ENCODE data around the gene STARD7. TPM values are rescaled to one million over a fixed set of nuclear protein-coding genes. Genes with fewer than 3 reads are reported as not detected.
A peak's percentile ranks its signal among the peaks of the same experiment; 100 is the strongest.

The STARD7 gene
- total and polyA plus RNA-seq, 9 of the 15 experiments (the other 6 are each of a cell fraction or from before 2014, with no cell fraction given) = 90.9 to 196 (median 145) TPM

GRCh38 chr2:96238266-96238665, 29.6 kb upstream of the STARD7 start:
- POLR2A ChIA-PET = interaction anchor here (1.5 to 3.5 kb wide), 2 partner anchors 8 to 11 kb away, joined by 5 to 14 read pairs; no protein-coding TSS in a partner anchor
- no peaks in the 10 kb centered on the region for H3K9me3 ChIP-seq (replicated peaks; ENCODE audit: control insufficient read depth, insufficient read depth, low read depth, low read length)
- ATAC-seq (no peak), DNase-seq (ENCODE audit: extremely low read depth in 1 of 4, low spot score in 3 of 4) (no peak), FAIRE-seq (no peak)
- no peak overlapping the region for H3K9ac ChIP-seq (ENCODE audit: insufficient read depth in 1 of 2, low read depth in 2 of 2, low read length in 2 of 2)
- intact Hi-C loops (cut with micrococcal nuclease) (no loop called here), in situ Hi-C loops (cut with MboI) (no loop called here)
- no peak overlapping the region for H3K4me3 ChIP-seq
- no peaks in the 10 kb centered on the region; the same call in 2 of the 3 replicates for H3K36me3 ChIP-seq (ENCODE audit: control insufficient read depth, insufficient read depth, low read length)
- TF ChIP-seq SAP30 (IDR thresholded peaks at IDR 0.05; ENCODE audit: borderline replicate concordance, insufficient read depth, low read depth, low read length, poor library complexity, severe bottlenecking) = no peak
- no peak overlapping the region for H3K4me2 ChIP-seq (ENCODE audit: insufficient read depth, low read length)
- no peaks in the 10 kb centered on the region for H3K27me3 ChIP-seq (ENCODE audit: control insufficient read depth in 2 of 2, insufficient read depth in 2 of 2, low read length in 2 of 2)
- no peaks in the 10 kb centered on the region for H3K4me1 ChIP-seq (replicated peaks in 1 of 2; ENCODE audit: control insufficient read depth in 2 of 2, insufficient read depth in 2 of 2, low read length in 2 of 2)
- 85% methylated on average over 3 of the region's 3 CpGs for WGBS (ENCODE audit: insufficient coverage, low coverage, missing lambda C conversion rate)
- BruUV-seq (replicated peaks) = no TSS peak
- CTCF ChIA-PET (ENCODE audit: low intra/inter-chr PET ratio) = no interaction called here
- H3K9me1 ChIP-seq (ENCODE audit: control insufficient read depth, insufficient read depth, low read length) = peaks cover 3% of the 10 kb centered on the region
- H3K79me2 ChIP-seq (ENCODE audit: control insufficient read depth, insufficient read depth, low read length) = no peaks in the 10 kb centered on the region
- no peak overlapping the region for H2AFZ ChIP-seq (ENCODE audit: low read depth, low read length)
- H4K20me1 ChIP-seq (replicated peaks; ENCODE audit: control insufficient read depth, insufficient read depth, low read length) = no peaks in the 10 kb centered on the region
- H3K27ac ChIP-seq (ENCODE audit: extremely low read depth, low read depth, low read length) = no peak overlapping the region

- 93% methylated on average over 1 of the region's 1 CpG for WGBS (ENCODE audit: insufficient coverage, low coverage, missing lambda C conversion rate)
- no peak for TF ChIP-seq DPF2 (IDR thresholded peaks at IDR 0.05)
- TF ChIP-seq NFIC (IDR thresholded peaks at IDR 0.05) = peak; percentile 38; the same call in 1 of the 2 replicates
- TF ChIP-seq EHMT2 (IDR thresholded peaks at IDR 0.05) = no peak
- FAIRE-seq = no peak
Observed at GRCh38 chr2:96236882-96237281, 28.3 kb upstream of the STARD7 start.

More at GRCh38 chr2:96236882-96237281, 28.3 kb upstream of the STARD7 start:
- Histone ChIP-seq H3K9me3 (replicated peaks; ENCODE audit: control insufficient read depth, insufficient read depth, low read depth, low read length) (no peaks in the 10 kb centered on the region), H2AFZ (ENCODE audit: low read depth, low read length) (no peak overlapping the region), H3K4me1 (replicated peaks in 1 of 2; ENCODE audit: control insufficient read depth in 2 of 2, insufficient read depth in 2 of 2, low read length in 2 of 2) (no peaks in the 10 kb centered on the region), H3K9ac (ENCODE audit: insufficient read depth in 1 of 2, low read depth in 2 of 2, low read length in 2 of 2) (no peak overlapping the region), H3K4me2 (ENCODE audit: insufficient read depth, low read length) (no peak overlapping the region), H3K36me3 (ENCODE audit: control insufficient read depth, insufficient read depth, low read length) (no peaks in the 10 kb centered on the region; the same call in 2 of the 3 replicates), H3K27ac (ENCODE audit: extremely low read depth, low read depth, low read length) (no peak overlapping the region), H4K20me1 (replicated peaks; ENCODE audit: control insufficient read depth, insufficient read depth, low read length) (no peaks in the 10 kb centered on the region), H3K79me2 (ENCODE audit: control insufficient read depth, insufficient read depth, low read length) (no peaks in the 10 kb centered on the region), H3K9me1 (ENCODE audit: control insufficient read depth, insufficient read depth, low read length) (peaks cover 3% of the 10 kb centered on the region), H3K4me3 (no peak overlapping the region), H3K27me3 (ENCODE audit: control insufficient read depth in 2 of 2, insufficient read depth in 2 of 2, low read length in 2 of 2) (no peaks in the 10 kb centered on the region)
- in situ Hi-C loops (cut with MboI) = no loop called here
- ChIA-PET POLR2A (interaction anchor here (0.7 to 2.2 kb wide), 4 partner anchors 9 to 496 kb away, joined by 3 to 5 read pairs (median 4); no protein-coding TSS in a partner anchor), CTCF (ENCODE audit: low intra/inter-chr PET ratio) (no interaction called here)
- DNase-seq (ENCODE audit: extremely low read depth in 1 of 4, low spot score in 3 of 4) = no peak
- intact Hi-C loops (cut with micrococcal nuclease) = no loop called here
- BruUV-seq (replicated peaks) = no TSS peak
- ATAC-seq = no peak

All from K562 (cell line).